Measurements from ENCODE around the gene GRID1.

DNA sequence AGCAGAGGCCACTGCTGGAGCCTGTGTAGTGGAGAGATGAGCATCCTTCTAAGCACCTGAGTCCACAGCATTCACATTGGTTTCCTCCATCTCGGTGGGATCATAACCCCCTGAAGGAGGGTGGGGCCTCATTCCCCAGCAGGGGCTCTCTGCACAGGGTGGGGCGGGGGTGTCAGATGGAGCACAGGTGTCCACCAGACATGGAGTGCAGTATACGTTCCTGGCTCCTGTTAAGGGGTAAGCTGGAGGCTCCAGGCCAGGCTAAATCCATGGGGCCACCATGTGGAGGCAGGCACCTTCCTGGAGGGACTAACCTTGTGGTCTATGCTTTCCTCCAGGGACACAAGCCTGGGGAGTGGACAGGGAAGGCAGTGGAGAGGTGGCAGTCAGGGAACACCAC, 252.6 kb downstream of the GRID1 start:
- TF ChIP-seq POLR2A (IDR thresholded peaks at IDR 0.05): no peak
- TF ChIP-seq, protein P1, sequence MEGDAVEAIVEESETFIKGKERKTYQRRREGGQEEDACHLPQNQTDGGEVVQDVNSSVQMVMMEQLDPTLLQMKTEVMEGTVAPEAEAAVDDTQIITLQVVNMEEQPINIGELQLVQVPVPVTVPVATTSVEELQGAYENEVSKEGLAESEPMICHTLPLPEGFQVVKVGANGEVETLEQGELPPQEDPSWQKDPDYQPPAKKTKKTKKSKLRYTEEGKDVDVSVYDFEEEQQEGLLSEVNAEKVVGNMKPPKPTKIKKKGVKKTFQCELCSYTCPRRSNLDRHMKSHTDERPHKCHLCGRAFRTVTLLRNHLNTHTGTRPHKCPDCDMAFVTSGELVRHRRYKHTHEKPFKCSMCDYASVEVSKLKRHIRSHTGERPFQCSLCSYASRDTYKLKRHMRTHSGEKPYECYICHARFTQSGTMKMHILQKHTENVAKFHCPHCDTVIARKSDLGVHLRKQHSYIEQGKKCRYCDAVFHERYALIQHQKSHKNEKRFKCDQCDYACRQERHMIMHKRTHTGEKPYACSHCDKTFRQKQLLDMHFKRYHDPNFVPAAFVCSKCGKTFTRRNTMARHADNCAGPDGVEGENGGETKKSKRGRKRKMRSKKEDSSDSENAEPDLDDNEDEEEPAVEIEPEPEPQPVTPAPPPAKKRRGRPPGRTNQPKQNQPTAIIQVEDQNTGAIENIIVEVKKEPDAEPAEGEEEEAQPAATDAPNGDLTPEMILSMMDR (IDR thresholded peaks at IDR 0.05): no peak
